OCI-LY1 (cell line): ENCODE measurements around the gene SOAT1.

Experiments
- H2AFZ ChIP-seq: fragments of 200-600 bp; sonication (generic), shearing (Covaris generic); 2 replicates; pipeline ENCODE4 v1.6.0; 2014; ENCODE audit warnings: antibody characterized with exemption, mild to moderate bottlenecking, low read length
- H3F3A ChIP-seq: fragments of 200-600 bp; sonication (generic), shearing (Covaris generic); 2 replicates; pipeline ENCODE4 v1.6.0; 2014; ENCODE audit warnings: mild to moderate bottlenecking, antibody characterized with exemption, low read length, moderate library complexity; ENCODE audit not compliant: insufficient read depth
- H3K27ac ChIP-seq: fragments of 200-600 bp; sonication (generic); 2 replicates; pipeline ENCODE4 v1.5.1; 2014; ENCODE audit warnings: low read length, mixed run types, mild to moderate bottlenecking, low read depth; ENCODE audit not compliant: poor library complexity, severe bottlenecking
- H3K27me3 ChIP-seq: fragments of 200-600 bp; sonication (generic); 2 replicates; pipeline ENCODE4 v1.6.0; 2014; ENCODE audit warnings: antibody characterized with exemption, mild to moderate bottlenecking, low read length, moderate library complexity; ENCODE audit not compliant: insufficient read depth
- H3K36me3 ChIP-seq: fragments of 200-600 bp; sonication (generic); 2 replicates; pipeline ENCODE4 v1.6.1; 2014; ENCODE audit warnings: mild to moderate bottlenecking, antibody characterized with exemption, low read length, moderate library complexity, mixed read lengths; ENCODE audit not compliant: insufficient read depth
- H3K4me1 ChIP-seq: fragments of 200-600 bp; sonication (generic); 2 replicates; pipeline ENCODE4 v1.5.1; 2014; ENCODE audit warnings: mild to moderate bottlenecking, low read length, moderate library complexity; ENCODE audit not compliant: insufficient read depth, severe bottlenecking
- H3K4me2 ChIP-seq: fragments of 200-600 bp; sonication (generic), shearing (Covaris generic); 2 replicates; pipeline ENCODE4 v1.6.1; 2014; ENCODE audit warnings: low read length
- H3K4me3 ChIP-seq: fragments of 200-600 bp; sonication (generic); 2 replicates; pipeline ENCODE4 v1.5.1; 2014; ENCODE audit warnings: low read length, low read depth, mild to moderate bottlenecking, mixed read lengths; ENCODE audit not compliant: poor library complexity, severe bottlenecking
- H3K79me2 ChIP-seq: fragments of 200-600 bp; shearing (Covaris generic); 2 replicates; pipeline ENCODE4 v1.6.1; 2016; ENCODE audit warnings: mixed run types, low read length, mixed read lengths; ENCODE audit not compliant: insufficient read depth
- H3K9ac ChIP-seq: fragments of 200-600 bp; sonication (generic), shearing (Covaris generic); 2 replicates; pipeline ENCODE4 v1.6.1; 2014; ENCODE audit warnings: mild to moderate bottlenecking, low read length, mixed read lengths
- H3K9me2 ChIP-seq: fragments of 200-600 bp; sonication (generic), shearing (Covaris generic); 2 replicates; pipeline ENCODE4 v1.6.1; 2014; ENCODE audit warnings: low read depth, mild to moderate bottlenecking, low read length, mixed read lengths
- H3K9me3 ChIP-seq: fragments of 200-600 bp; shearing (Covaris generic); 2 replicates; pipeline ENCODE4 v1.6.1; 2014; ENCODE audit warnings: low read length, mixed read lengths
- H4K20me1 ChIP-seq: fragments of 200-600 bp; sonication (generic), shearing (Covaris generic); 2 replicates; pipeline ENCODE4 v1.6.0; 2016; ENCODE audit warnings: mild to moderate bottlenecking, low read length; ENCODE audit not compliant: insufficient read depth
- EZH2 ChIP-seq: fragments of 200-600 bp; sonication (generic), shearing (Covaris generic); IDR thresholded peaks from 2 replicates; pipeline ENCODE4 v1.8.0; 2017; ENCODE audit warnings: borderline replicate concordance, mixed run types, mild to moderate bottlenecking, antibody characterized with exemption, low read length, moderate library complexity, mixed read lengths
- TF ChIP-seq, protein P1 (sequence below): fragments of 200-600 bp; sonication (generic), shearing (Covaris generic); IDR thresholded peaks from 2 replicates; pipeline ENCODE4 v1.5.1; 2017; ENCODE audit warnings: mild to moderate bottlenecking, antibody characterized with exemption, low read length, moderate library complexity, mixed read lengths

Gene SOAT1

DNA sequence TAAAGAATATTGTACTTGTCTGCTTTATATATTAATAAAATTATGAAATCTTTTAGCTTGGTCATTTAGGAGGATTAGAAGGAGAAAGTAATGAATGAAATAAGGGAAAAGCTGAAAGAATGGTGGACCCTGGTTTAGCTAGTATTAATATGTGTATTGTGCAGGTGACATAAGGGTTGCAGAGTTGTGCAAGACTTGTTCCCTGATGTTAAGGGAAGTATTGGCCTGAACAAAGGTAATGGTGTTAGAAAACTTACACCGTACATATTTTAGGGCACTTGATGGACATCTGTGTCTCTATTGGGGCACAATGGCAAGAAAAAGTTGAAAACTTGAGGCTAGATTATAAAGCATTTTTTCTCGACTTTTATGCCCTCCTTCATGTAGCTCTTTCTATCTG lies 32.2 kb downstream of the SOAT1 start:
- H2AFZ ChIP-seq: no peak overlapping the region
- no peak overlapping the region for H3K9ac ChIP-seq
- H3K36me3 ChIP-seq: peaks cover 53% of the 10 kb centered on the region
- TF ChIP-seq, protein P1, sequence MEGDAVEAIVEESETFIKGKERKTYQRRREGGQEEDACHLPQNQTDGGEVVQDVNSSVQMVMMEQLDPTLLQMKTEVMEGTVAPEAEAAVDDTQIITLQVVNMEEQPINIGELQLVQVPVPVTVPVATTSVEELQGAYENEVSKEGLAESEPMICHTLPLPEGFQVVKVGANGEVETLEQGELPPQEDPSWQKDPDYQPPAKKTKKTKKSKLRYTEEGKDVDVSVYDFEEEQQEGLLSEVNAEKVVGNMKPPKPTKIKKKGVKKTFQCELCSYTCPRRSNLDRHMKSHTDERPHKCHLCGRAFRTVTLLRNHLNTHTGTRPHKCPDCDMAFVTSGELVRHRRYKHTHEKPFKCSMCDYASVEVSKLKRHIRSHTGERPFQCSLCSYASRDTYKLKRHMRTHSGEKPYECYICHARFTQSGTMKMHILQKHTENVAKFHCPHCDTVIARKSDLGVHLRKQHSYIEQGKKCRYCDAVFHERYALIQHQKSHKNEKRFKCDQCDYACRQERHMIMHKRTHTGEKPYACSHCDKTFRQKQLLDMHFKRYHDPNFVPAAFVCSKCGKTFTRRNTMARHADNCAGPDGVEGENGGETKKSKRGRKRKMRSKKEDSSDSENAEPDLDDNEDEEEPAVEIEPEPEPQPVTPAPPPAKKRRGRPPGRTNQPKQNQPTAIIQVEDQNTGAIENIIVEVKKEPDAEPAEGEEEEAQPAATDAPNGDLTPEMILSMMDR: no peak
- no peak for TF ChIP-seq EZH2
- H3F3A ChIP-seq: no peaks in the 10 kb centered on the region
- H3K4me1 ChIP-seq: no peaks in the 10 kb centered on the region
- no peaks in the 10 kb centered on the region for H3K79me2 ChIP-seq
- H3K4me3 ChIP-seq: no peak overlapping the region
- no peaks in the 10 kb centered on the region for H4K20me1 ChIP-seq
- H3K9me2 ChIP-seq: no peaks in the 10 kb centered on the region
- H3K27ac ChIP-seq: no peak overlapping the region
- H3K4me2 ChIP-seq: no peak overlapping the region
- 0 out of 2 replicates have a peak, but pooled peaks cover 4% of the 10 kb centered on the region for H3K9me3 ChIP-seq
- no peaks in the 10 kb centered on the region for H3K27me3 ChIP-seq

DNA sequence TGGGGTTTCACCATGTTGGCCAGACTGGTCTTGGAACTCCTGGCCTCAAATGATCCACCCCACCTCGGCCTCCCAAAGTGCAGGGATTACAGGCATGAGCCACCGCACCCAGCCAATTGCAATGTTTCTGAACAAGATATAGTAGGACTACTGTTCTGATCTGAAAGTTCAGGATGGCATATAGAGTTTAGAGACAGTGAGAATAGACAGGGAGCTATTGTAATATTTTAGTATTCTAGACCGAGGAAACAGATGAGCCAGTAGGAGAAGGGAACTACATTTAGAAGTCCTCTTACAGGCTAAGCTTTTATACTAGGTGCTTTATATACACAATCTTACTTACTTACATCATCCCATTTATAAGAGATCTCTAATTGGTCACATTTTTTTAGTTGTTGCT lies 33.1 kb downstream of the SOAT1 start:
- Histone ChIP-seq H3K4me3 (no peak overlapping the region), H2AFZ (no peak overlapping the region), H3K4me2 (no peak overlapping the region), H3K9me2 (no peaks in the 10 kb centered on the region), H3K27me3 (no peaks in the 10 kb centered on the region), H3K4me1 (no peaks in the 10 kb centered on the region), H3K36me3 (peaks cover 43% of the 10 kb centered on the region), H3F3A (no peaks in the 10 kb centered on the region), H4K20me1 (no peaks in the 10 kb centered on the region), H3K79me2 (no peaks in the 10 kb centered on the region), H3K9ac (no peak overlapping the region), H3K9me3 (no peaks in the 10 kb centered on the region), H3K27ac (no peak overlapping the region)
- TF ChIP-seq, protein P1: no peak
- no peak for TF ChIP-seq EZH2

DNA sequence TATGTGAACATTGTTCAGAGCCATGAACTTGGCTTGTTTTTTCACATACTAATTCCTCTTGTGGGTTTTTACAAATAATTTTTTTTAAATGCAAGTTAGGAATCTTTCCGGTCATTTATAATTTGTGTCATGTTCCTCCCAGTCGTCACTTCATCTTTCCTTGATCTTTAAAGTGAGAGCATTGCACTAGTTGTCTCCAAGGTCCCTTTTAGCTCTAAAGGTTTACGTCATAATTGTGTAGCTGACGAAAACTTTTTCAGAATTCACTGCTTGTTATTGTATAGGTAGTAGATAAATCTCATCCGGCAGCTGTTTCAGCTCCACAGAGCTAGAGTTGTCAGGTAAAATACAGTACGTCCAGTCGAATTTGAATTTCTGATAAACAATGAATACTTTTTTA lies 33.6 kb downstream of the SOAT1 start:
- no peaks in the 10 kb centered on the region for H3K27me3 ChIP-seq
- H3K36me3 ChIP-seq: peaks cover 40% of the 10 kb centered on the region
- no peaks in the 10 kb centered on the region for H4K20me1 ChIP-seq
- no peaks in the 10 kb centered on the region for H3K79me2 ChIP-seq
- H3K4me1 ChIP-seq: no peaks in the 10 kb centered on the region
- H3K9me3 ChIP-seq: no peaks in the 10 kb centered on the region
- no peak overlapping the region for H3K27ac ChIP-seq
- H3K9ac ChIP-seq: no peak overlapping the region
- no peak overlapping the region for H3K4me3 ChIP-seq
- no peak overlapping the region for H2AFZ ChIP-seq
- H3F3A ChIP-seq: no peaks in the 10 kb centered on the region
- H3K9me2 ChIP-seq: no peaks in the 10 kb centered on the region
- no peak for TF ChIP-seq EZH2
- TF ChIP-seq, protein P1: no peak
- H3K4me2 ChIP-seq: no peak overlapping the region
